Renal cortex interstitium (tissue), 11 donors: ENCODE measurements around the gene DCHS2. TPM values are rescaled to one million over a fixed set of nuclear protein-coding genes. Genes with fewer than 3 reads are reported as not detected.
"Not testable (repeated sequence)": the region's sequence is repeated elsewhere in the genome, so short reads cannot be mapped to it uniquely, and the experiment has no call there.

ENCODE experiments used
- DNase-seq, 11 donors: peaks; one replicate each; pipeline ENCODE4 v3.0.0-alpha.2; 2013; ENCODE audit warnings: low read depth in 9 of 11, low spot score in 4 of 11; ENCODE audit errors: extremely low read depth in 1 of 11
- polyA plus RNA-seq, 3 donors: library from polyadenylated mRNA; unstranded; fragments of 120-200 nt; gene quantifications; one replicate each; pipeline ENCODE4 v1.2.1, GENCODE V29; 2013; ENCODE audit not compliant: insufficient read length in 3 of 3

Gene DCHS2
- polyA plus RNA-seq, 3 donors, result 6.6 to 8.3 (median 7.3) TPM

GRCh38 chr4:154304679-154305078 lies 186.9 kb downstream of the DCHS2 start:
- no peak for DNase-seq

DNA sequence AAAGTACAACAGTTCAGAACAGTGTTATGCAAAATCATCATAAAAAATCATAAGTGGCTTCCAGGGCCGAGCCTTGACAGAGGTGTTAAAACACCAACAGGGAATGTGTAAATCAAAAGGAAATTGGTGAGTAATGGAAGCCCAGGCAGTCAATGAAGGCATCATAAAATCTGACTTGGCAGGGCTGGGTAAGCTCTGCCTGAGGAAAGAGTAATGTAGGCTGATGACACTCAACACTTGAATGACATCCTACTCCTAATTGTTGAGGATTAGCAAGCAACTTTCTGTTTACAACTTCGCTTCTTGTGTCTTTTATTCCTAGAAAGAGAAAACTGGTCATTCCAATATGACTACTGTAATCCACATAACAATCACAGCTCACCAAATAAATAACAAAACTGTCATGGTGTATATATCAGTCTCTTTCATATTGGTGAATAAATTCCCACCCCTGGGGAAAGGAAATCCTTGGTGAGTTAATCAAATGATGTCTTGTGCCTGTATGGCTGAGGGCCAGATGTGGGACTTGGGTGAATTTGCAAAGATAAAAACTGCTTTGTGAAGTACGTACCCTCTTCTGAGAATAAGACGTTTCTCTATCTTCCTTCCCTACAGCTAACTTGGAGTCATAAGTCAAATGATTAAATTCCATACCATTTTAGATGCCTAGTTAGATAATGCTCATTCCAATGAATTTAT lies 196.8 kb downstream of the DCHS2 start:
- DNase-seq, result no peak

- DNase-seq, result no peak
Measured at GRCh38 chr4:154293427-154293826, 198.2 kb downstream of the DCHS2 start.

DNA sequence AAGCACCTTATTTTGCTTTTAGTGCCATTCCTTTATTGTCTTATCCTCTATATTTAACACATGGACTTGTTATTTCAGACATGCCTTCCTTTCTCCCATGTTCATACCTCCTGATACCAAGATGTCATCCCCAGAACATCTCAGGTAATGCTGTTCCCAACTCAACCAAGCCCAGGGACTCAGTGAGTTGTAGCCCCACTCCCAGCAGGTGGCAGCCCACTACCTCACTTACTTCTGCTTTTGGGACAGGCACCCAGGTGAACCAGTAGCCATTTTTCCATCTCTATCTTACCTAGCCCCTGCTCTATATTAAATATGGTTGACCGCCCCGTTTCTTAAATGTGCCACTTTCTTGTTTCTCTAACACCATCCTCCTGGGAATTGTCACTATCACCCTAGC lies 199.0 kb downstream of the DCHS2 start:
- DNase-seq, result no peak

DNA sequence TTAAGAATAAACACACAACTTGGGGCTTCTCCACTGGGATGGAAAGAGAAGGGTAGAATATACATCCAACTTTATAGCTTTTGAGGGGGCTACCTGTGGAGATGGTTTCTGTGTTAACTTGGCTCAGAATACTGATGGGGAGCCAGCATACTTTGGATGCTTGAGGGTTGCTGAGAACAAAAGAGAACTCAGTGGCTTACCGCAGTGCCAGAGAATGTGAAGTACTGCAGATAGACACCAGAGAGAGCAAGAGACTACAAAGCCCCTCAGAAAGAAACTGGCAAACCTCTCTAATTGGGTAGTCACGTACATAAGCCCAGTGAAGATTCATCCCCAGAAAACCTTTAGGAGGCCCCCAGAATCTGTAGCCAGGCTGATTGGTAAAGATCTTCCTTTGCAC lies 214.4 kb downstream of the DCHS2 start:
- DNase-seq, result no peak

GRCh38 chr4:154276496-154276895 lies 215.1 kb downstream of the DCHS2 start:
- no peak for DNase-seq

DNA sequence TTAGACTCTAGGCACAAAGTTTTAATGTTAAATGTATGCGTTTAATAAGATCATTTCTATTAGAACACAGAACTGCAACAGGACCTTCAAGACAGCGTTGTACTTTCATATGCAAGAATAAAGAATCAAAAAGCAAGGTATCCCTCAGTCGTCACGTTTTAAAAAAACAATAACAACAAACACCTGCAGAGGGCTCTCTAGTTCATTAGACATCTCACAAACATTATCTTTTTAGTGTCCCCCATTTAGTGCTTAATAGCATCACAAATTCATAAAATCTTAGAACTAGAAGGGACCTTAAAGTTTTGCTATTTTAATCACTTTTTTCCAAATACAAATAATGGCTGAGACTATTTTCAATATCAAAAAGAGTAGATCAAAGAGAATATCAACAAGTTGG lies 236.6 kb downstream of the DCHS2 start:
- DNase-seq, result no peak

- DNase-seq, result no peak
Measured at GRCh38 chr4:154234576-154234975, 257.0 kb downstream of the DCHS2 start.

DNA sequence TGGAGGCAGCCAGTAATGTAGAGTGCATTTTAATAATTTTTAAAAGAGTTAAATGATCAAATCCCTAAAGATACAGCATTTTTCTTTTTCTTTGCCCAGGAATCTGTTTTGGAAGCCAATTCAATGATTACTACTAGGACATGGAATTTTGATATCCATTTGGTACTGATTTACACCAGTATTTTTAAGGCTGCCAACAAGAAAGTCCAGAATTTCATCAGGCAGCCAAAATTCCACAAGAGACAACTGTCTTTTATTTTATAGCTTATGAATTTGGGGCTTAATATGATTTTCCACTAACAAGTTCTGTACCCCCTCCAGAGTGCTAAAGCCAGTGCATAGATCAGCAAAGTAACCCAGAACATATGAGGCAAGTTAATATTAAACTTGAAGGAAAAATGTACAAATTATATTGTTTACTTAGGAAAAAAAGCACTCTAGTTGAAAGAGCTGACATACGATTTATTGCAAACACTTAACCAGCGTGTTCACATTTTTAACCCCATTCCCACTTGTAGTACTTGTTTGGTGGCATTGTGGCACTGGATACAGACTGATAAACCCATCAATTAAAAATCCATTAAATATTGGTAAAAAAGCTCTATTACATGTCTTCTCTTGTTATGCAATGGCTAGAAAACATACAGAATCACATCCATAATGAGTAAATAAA lies 259.7 kb downstream of the DCHS2 start:
- no peak for DNase-seq

GRCh38 chr4:154230723-154231122 lies 260.9 kb downstream of the DCHS2 start:
- DNase-seq, result no peak

DNA sequence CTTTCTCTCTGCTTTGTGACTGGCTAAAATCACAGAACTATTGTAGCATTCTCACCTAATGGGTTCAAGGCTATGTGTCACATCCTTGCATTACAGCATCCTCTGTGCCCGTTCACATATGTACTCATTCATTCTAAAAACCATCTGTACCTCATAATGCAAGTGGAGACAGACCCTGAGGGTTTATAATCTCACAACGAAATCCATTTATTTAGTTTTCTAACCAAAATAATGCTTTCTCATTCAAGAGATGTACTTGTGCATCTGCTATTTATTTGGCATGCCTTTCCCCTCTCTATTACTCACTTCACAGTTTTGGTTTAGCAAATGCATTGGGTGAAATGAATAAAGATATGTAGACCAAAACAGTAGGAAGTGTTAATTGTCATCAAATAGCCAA lies 261.5 kb downstream of the DCHS2 start:
- no peak for DNase-seq

- DNase-seq, result no peak
Measured at GRCh38 chr4:154222875-154223274, 268.7 kb downstream of the DCHS2 start.

- no peak for DNase-seq
Measured at GRCh38 chr4:154218051-154218450, 273.5 kb downstream of the DCHS2 start.

GRCh38 chr4:154217384-154217783 lies 274.2 kb downstream of the DCHS2 start:
- DNase-seq, result not testable (repeated sequence)

DNA sequence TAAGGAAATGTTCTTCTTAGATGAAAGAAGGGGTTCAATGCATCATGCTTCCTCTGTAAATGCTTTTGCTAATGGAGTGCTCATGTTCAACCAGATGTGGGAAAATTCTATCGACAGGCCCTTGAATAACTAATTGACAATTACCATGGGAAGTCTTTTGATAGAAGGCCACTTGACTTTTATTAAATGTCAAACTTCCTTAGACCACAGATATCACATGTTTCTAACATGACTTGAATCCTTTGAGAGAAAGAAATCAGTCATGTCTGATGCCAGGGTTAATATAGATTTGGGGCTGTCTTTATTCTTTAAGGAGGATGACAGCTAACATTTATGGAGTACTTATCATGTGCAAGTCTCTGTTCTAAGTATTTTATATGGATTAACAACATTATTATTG lies 280.1 kb downstream of the DCHS2 start:
- no peak for DNase-seq

DNA sequence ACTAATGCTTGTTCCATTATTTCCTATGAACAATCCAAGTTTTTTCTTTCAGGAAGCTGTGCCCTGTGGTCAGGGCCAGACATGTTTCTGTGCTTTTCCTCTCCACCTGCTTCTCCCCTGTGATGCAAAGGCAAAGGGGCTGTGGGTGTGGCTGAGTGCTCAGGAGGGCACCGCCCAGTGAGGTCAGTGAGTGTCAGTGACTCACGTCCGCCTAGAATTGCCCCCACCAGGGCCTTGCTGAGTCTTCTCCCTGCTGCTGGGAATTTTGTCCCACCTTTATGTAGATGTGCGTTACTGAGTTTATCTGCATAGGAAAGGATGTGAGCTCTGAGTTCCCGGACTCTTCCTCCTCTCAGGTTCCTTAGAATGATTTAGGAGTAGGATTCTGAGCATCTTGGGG lies 283.2 kb downstream of the DCHS2 start:
- DNase-seq, result no peak

GRCh38 chr4:154205471-154205870 lies 286.1 kb downstream of the DCHS2 start:
- no peak for DNase-seq

DNA sequence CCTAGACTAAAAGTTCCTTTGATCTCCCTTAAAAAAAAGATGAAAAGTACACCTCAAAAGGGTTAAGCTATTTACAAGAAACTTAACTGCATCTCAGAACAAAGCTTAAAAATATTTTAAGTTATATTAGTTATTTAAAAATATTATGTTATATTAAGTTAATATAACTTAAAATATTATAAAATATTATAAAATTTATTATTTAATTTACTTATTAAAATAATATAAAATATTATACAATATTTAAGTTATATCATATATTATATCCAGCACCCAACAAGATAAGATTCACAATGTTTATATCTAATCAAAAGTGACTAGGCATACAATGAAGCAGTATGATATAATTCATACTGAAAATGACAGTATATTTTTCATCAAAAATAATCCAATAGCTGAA lies 296.9 kb downstream of the DCHS2 start:
- no peak for DNase-seq

GRCh38 chr4:154192585-154192984 lies 299.0 kb downstream of the DCHS2 start:
- DNase-seq, result no peak

DNA sequence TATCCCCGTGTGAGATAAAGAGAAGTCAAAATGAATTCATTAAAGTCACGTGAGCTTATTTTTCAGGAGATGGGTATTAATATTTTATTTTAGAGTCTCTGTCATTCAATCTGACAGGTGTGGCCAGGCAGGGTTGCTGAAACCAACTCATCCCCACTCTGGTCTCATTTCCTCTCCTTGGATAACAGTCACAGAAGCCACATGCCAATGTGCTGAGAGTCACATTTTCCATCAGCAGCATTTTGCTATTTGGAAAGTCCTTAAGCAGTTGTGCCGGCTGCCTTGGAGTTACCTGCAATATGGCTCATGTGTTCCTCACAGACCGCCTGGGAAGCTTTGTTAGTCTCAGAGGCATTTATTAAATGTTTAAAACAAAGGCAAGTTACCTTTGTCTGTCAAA lies 302.3 kb downstream of the DCHS2 start:
- DNase-seq, result no peak

- no peak for DNase-seq
Measured at GRCh38 chr4:154186888-154187287, 304.7 kb downstream of the DCHS2 start.
